HG03342 (cell line): ENCODE measurements around the gene IDH3A.
"Not testable (repeated sequence)": the region's sequence is repeated elsewhere in the genome, so short reads cannot be mapped to it uniquely, and the experiment has no call there.

Source experiments
- ATAC-seq: cut with Tn5 transposase; IDR thresholded peaks from one replicate; pipeline ENCODE4 v1.9.1; 2021; ENCODE audit warnings: mild to moderate bottlenecking, moderate library complexity; ENCODE audit not compliant: unreplicated experiment

IDH3A gene

DNA sequence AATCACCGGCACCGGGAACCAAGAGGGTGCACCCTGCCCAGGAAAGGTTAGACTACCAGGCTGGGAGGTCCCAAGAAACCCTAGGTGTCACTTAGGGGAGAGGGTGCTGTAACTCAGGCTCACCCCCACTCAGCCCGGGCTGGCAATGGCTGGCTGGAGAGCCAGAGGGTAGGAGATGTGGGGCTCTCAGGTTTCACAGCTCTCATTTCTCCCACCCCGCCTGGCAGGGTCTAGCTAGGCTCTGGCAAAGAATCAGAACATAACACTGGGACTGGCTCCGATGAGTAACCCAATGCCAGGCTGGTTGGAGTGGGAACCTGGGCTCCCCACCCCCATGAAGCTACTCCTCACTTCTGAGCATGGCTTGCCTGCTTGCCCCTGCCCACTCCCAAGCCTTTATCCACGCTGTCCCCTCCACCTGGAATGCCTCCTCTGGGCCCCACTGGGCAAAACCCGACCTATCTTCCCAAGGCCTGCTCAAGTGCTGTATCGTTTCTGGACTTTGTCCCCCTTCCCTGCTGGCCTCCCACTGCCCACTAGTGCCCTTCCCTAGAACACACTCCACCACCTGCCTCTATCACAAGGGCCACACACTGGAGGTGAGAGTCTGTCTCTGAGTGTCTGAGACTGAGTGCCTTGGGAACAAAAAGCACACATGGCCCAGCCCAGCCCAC is 19.9 kb upstream of the IDH3A start:
- ATAC-seq = no peak

GRCh38 chr15:78129751-78130287 is 19.3 kb upstream of the IDH3A start:
- ATAC-seq = no peak

DNA sequence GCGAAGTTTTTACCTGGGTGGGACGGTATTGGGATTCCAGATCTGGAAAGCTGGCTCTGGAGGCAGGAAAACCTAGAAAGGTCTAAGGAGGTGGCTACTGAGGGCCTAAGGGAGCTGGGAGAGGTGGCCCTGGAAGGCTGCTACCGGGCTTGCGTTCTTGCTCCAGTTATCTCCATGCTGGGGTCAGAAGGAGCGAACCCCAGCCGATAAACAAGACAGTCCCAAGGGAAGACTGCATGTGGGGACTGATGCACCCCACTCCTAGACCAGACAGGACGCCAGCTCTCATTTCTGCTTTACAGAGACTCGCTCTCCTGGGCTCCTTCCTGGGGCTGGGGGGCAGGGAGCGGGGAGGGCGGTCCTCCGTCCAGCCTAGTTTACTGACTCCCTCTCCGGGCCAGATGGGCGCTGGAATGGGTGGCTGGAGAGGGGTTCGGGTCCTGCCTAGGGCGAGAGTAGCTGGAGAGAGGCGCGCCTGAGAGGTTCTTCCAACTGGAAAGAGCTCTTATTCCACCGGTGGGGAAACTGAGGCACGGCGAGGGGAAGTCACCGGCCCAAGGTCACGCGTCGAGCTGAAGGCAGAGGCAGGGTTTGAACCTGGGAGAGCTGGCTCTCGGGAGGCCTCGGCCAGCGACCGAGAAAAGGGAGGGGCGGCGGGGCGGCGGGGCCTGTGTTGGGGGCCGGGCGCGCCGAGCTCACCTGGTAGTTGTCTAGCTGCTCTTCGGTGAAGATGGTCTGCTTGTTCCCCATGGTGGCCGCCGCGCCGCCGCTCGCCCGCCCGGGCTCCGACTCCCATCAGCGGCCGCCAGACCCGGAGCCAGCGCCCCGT is 18.5 kb upstream of the IDH3A start:
- peak; percentile 22 for ATAC-seq

- peak; percentile 79 for ATAC-seq
These were observed 17.7 kb upstream of the IDH3A start, which contains the start of gene CIB2 for GRCh38 chr15:78131295-78132061. Gene CIB2, minus strand, starts transcription at chr15:78131445. Its CDS starts 230 bp downstream, at chr15:78131215.

DNA sequence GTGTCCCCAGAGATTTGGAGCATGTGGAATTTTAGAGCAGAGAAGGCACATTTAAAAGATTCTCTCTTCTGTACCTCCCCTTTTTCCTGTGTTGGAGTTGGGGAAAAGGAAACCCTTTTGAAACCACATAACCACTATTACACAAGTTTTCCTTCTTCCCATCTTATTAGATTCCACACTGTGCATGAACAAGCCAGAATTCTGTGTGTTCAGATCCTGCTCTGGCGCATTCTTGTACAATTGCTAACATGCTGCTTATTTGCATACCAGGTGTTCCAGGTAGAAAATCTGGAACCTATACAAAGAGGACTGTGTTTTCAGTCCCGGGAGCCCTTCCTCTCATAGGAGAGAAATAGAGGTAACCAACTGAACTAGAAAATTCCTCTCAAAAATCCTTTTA is 15.4 kb upstream of the IDH3A start:
- ATAC-seq = no peak

DNA sequence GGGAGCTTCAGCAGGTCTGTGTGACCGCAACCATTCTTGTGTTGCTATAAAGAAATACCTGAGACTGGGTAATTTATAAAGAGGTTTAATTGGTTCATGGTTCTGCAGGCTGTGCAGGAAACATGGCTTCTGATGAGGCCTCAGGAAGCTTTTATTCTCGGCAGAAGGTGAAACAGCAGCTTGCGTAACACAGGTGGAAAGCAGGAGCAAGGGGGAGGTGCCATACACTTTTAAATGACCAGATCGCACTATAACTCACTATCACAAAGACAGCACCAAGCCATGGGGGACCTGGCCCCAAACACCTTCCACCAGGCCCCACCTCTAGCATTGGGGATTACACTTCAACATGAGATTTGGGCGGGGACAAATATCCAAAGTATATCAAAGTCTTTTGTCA is 9.6 kb upstream of the IDH3A start:
- ATAC-seq = no peak

- no peak for ATAC-seq
These were observed 8.9 kb upstream of the IDH3A start for GRCh38 chr15:78140292-78140691.

DNA sequence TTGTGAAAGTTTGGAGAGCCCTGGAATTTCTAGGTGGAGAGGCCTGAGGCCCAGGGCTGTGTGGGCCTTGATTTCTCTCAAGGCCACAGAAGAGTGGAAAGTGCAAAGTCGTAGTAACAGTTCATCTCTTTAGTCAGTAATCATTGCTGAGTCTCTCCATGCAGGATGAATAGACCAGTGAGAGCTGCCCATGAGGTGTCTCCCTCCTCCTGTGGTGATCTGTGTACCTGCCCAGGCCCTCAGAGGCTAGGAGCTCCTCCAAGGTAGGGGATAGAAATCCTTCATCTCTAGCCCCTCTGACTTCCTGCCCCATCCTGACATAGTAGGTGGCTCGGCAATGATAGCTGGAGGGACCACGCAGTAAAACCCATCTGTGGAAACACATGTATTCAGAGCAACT is 6.8 kb upstream of the IDH3A start:
- ATAC-seq = no peak

- ATAC-seq = no peak
These were observed 2.6 kb upstream of the IDH3A start for GRCh38 chr15:78146425-78147154.

DNA sequence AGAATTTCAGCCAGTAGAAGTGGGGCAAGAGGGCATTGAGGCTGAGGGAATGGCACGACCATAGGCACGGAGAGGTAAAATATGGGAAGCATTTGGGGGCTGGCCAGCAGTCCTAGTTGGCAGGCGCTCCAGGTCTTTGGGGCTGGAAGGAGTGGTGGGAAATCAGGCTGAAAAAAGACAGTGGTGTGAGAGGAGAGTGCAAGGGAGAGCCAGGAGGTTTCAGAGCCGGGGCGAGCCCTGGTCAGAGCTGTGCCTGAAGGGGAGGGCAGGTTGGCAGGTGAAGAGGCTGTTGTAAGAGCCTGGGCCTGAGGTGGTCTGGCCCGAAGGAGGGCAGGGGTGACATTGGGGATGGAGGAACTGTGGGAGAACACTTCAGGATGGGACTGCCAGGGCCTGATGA is 1.6 kb upstream of the IDH3A start:
- ATAC-seq = no peak

GRCh38 chr15:78148392-78149067 is 632 bp upstream of the IDH3A start:
- peak; percentile 4 for ATAC-seq

DNA sequence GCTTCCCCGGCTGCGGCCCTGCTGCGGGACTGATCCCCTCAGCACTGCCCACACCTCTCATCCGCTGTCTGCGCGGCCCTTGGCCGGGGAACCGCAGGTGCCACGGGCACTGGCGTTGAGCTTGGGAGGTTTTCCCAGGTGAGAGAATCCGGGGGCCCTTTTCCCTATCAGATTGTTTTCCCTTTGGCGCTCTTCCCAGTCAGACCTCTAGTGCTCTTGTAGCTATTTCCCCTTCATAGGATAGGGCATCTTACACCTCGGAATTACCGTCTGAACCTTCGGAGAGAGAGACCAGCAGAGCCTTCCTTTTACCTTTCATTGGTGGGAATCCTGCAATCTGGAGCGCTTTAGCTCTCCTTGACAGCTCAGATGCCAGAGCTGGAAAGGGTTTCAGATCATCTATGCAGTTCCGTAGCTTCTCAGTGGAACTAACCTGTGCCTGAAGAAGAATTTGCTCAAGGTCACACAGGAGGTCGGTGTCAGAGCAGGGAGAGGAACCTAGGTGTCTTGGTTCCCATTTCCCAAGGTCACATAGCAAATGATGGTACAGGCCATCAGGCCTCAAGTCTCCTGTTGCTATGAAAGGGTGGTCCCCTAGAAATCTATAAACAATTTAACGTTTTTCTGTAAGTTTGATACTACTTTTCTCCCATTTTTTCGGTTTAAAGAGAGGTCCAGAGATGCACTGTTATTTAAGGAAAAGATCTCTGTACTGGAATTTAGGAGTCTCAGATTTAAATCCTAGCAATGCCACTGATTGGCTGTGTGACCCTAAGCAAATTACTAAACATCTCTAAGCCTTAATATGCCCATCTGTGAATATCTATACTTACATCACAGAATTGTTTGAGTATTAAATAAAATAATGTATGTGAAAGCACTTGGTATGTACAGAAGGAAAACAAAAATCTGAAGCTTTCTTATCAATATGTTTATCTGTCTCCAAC is 916 bp downstream of the IDH3A start:
- ATAC-seq = peak; percentile 4

DNA sequence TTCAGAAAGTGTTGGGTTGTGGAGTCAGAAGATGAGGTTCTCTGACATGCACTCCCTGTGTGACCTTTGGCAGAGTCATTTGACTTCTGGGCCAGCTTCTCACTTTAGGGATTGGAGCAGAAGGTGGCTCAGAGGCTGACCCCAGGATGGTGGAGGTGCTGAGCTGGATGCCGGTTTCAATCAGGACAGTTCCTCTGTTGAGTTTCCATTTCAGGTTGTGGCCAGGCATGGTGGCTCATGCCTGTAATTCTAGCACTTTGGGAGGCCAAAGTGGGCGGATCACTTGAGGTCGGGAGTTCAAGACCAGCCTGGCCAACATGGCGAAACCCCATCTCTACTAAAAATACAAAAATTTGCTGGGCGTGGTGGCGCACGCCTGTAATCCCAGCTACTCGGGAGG is 1.9 kb downstream of the IDH3A start:
- ATAC-seq = not testable (repeated sequence)

DNA sequence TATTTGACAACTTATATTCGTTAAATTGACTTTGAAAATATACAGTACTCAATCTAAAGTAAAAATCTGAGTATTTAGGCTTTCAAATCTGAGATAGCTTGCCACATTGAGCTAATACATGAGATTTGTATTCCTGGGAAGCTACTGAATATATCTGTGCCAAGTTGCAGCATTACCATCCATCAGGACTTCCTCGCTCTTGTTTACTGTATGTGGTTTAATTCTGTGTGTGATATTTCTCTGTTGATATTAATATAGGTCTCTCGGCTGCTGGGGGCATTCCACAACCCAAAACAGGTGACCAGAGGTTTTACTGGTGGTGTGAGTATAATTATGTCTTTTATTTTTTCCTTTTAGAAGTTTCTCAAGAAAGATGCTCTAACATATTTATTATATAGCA is 5.8 kb downstream of the IDH3A start:
- ATAC-seq = no peak

DNA sequence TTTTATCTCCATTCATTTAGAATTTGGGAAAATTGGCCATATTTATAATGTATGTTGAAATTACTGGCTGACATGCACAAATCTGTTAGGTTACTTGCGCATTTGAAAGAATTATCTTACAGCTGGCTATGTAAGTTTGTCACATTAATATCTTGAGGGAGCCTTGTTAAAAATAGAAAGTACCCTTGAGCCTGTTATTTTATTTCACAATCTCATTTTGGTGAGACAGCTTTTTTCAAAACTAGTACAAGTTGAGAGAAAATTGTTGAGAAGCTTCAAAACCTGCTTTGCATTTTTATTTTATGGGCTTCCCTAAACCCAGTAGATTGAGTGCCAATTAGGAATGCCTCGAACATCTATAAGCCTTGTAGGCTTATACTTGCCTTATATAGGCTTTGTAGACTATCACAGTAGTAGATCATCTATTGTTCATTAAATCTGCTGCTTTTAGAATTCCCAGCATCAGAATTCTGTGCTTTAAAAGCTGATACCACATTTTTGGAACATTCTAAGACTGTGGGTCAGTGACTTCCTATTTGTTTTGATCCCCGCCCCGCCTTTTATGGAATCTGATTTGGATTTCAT is 6.3 kb downstream of the IDH3A start:
- ATAC-seq = no peak

GRCh38 chr15:78156653-78157052 is 7.5 kb downstream of the IDH3A start:
- no peak for ATAC-seq

GRCh38 chr15:78157203-78157602 is 8.0 kb downstream of the IDH3A start:
- no peak for ATAC-seq

DNA sequence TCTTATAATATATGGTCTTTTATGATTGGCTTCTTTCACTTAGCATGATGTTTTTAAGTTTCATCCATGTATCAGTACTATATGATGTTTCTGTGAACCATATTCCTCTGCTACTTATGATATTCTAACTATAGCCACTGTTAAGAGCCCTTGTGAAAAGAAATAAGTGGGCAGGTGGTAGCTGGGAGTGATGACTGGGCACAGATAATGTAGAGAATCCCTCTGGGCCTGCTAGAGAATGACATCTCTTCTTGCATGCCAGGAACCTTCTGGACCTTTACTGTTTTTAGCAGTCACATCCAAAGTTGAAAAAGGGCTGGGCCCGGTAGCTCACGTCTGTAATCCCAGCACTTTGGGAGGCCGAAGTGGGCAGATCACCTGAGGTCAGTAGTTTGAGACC is 10.2 kb downstream of the IDH3A start:
- ATAC-seq = no peak

- no peak for ATAC-seq
These were observed 12.9 kb downstream of the IDH3A start for GRCh38 chr15:78162038-78162437.
